Suppressor macrophage (primary cell): ENCODE measurements around the gene OTOF.

Experiments used
- DNase-seq, 4 experiments: peaks; one replicate each; pipeline ENCODE4 v3.0.0-alpha.2; 2020 to 2022

OTOF gene

GRCh38 chr2:26495705-26496297 is 17.9 kb upstream of the OTOF start:
- DNase-seq: no peak

- DNase-seq: no peak
These were observed 17.0 kb upstream of the OTOF start for GRCh38 chr2:26494891-26495290.

- DNase-seq: no peak
These were observed 16.3 kb upstream of the OTOF start for GRCh38 chr2:26494199-26494598.

- peak; percentile 19 to 38 (median 21) for DNase-seq
These were observed 15.6 kb upstream of the OTOF start for GRCh38 chr2:26493566-26493965.

GRCh38 chr2:26492749-26493515 is 15.0 kb upstream of the OTOF start:
- DNase-seq: peak; percentile 41 to 58 (median 54)

- DNase-seq: no peak
These were observed 13.7 kb upstream of the OTOF start for GRCh38 chr2:26491563-26492167.

GRCh38 chr2:26489213-26489850 is 11.4 kb upstream of the OTOF start:
- DNase-seq: no peak

- no peak for DNase-seq
These were observed 10.7 kb upstream of the OTOF start for GRCh38 chr2:26488463-26489212.

GRCh38 chr2:26487192-26487591 is 9.3 kb upstream of the OTOF start:
- no peak for DNase-seq

- no peak for DNase-seq
These were observed 8.9 kb upstream of the OTOF start for GRCh38 chr2:26486789-26487188.

GRCh38 chr2:26485725-26486418 is 7.9 kb upstream of the OTOF start:
- DNase-seq: no peak

GRCh38 chr2:26485099-26485498 is 7.2 kb upstream of the OTOF start:
- no peak for DNase-seq

GRCh38 chr2:26484579-26484978 is 6.7 kb upstream of the OTOF start:
- DNase-seq: no peak

- DNase-seq: no peak
These were observed 6.1 kb upstream of the OTOF start for GRCh38 chr2:26483957-26484565.

- no peak for DNase-seq
These were observed 5.6 kb upstream of the OTOF start for GRCh38 chr2:26483516-26483915.

GRCh38 chr2:26483027-26483326 is 5.1 kb upstream of the OTOF start:
- no peak for DNase-seq

GRCh38 chr2:26482211-26483026 is 4.5 kb upstream of the OTOF start:
- no peak for DNase-seq

GRCh38 chr2:26481706-26482105 is 3.8 kb upstream of the OTOF start:
- DNase-seq: no peak

GRCh38 chr2:26480566-26481423 is 2.9 kb upstream of the OTOF start:
- no peak for DNase-seq
